A549 (cell line): ENCODE results near the gene HES3. TPM values are rescaled to one million over a fixed set of nuclear protein-coding genes. Genes with fewer than 3 reads are reported as not detected.

Experiments used
- ATAC-seq, 2 experiments: fragments of 200-7000 bp in 1 of 2; fragments of >200 bp in 1 of 2; cut with Nextera tagmentation in 1 of 2; cut with Tn5 transposase in 1 of 2; 3 replicates each; pipeline versions ENCODE4 v1.8.0 to v1.9.1; 2018 to 2020; ENCODE audit warnings: mild to moderate bottlenecking in 1 of 2, moderate library complexity in 1 of 2
- CTCF ChIA-PET: fragments of 300-600 bp; sonication (Branson Sonifier 250); formaldehyde crosslinking; extraction: SDS; loops from one replicate; lab custom pipeline; 2021; ENCODE audit warnings: antibody characterized with exemption, inconsistent platforms; lab: Yijun Ruan, JAX
- POLR2A ChIA-PET: fragments of 350-600 bp; formaldehyde crosslinking; extraction: SDS; loops from one replicate; lab custom pipeline; 2021; ENCODE audit warnings: antibody characterized with exemption, inconsistent platforms; lab: Yijun Ruan, JAX
- DNase-seq, 2 experiments: peaks; one replicate each; pipeline versions ENCODE4 v3.0.0 to v3.0.0-alpha.2; 2011 to 2016; ENCODE audit warnings: low read depth in 1 of 2, low spot score in 1 of 2
- FAIRE-seq: peaks from 2 replicates; lab custom pipeline; 2011; peaks lifted over from hg19 to GRCh38; lab: Jason Lieb, UNC
- H3K27ac ChIP-seq, 2 experiments: fragments of >200 bp; sonication (Bioruptor Twin); formaldehyde crosslinking; 3 replicates each; pipeline ENCODE4 v1.5.1; 2016 to 2017
- H3K4me1 ChIP-seq: fragments of >200 bp; sonication (Bioruptor Twin); formaldehyde crosslinking; 3 replicates; pipeline ENCODE4 v1.6.1; 2016
- H3K4me2 ChIP-seq: fragments of >200 bp; sonication (Bioruptor Twin); formaldehyde crosslinking; 3 replicates; pipeline ENCODE4 v1.6.1; 2016
- H3K4me3 ChIP-seq: fragments of >200 bp; sonication (Bioruptor Twin); formaldehyde crosslinking; 3 replicates; pipeline ENCODE4 v1.5.1; 2016
- H3K9me3 ChIP-seq: fragments of >200 bp; sonication (Bioruptor Twin); formaldehyde crosslinking; 3 replicates; pipeline ENCODE4 v1.6.1; 2016
- BHLHE40 ChIP-seq: IDR thresholded peaks from 2 replicates; pipeline ENCODE4 v1.6.1; 2012; ENCODE audit warnings: low read depth, low read length, inconsistent platforms
- EHF ChIP-seq: fragments of 250-450 bp; sonication (Bioruptor Pico); IDR thresholded peaks from 2 replicates; pipeline ENCODE4 v1.5.0; 2020; ENCODE audit warnings: mild to moderate bottlenecking
- EHMT2 ChIP-seq: fragments of 200-600 bp; sonication (generic); IDR thresholded peaks from 2 replicates; pipeline ENCODE4 v1.6.1; 2016; ENCODE audit warnings: antibody characterized with exemption, low read depth, mild to moderate bottlenecking, moderate library complexity
- EP300 ChIP-seq, 2 experiments: fragments of >200 bp; sonication (Bioruptor Twin); formaldehyde crosslinking; IDR thresholded peaks; 2 replicates in 1 of 2; 3 replicates in 1 of 2; pipeline ENCODE4 v1.6.1; 2016 to 2017
- ESRRA ChIP-seq: fragments of 150-350 bp; IDR thresholded peaks from 2 replicates; pipeline ENCODE4 v1.6.1; 2014; ENCODE audit warnings: mild to moderate bottlenecking, low read length, borderline replicate concordance
- FOSL2 ChIP-seq, 2 experiments: fragments of 450-650 bp in 1 of 2; fragments of >200 bp in 1 of 2; sonication (Bioruptor Twin) in 1 of 2; formaldehyde crosslinking; IDR thresholded peaks; 2 replicates each; pipeline versions ENCODE4 v1.5.0 to v1.6.1; 2016 to 2020; ENCODE audit warnings: mild to moderate bottlenecking in 1 of 2, moderate library complexity in 1 of 2
- HEYL ChIP-seq: fragments of 250-450 bp; sonication (Bioruptor Pico); IDR thresholded peaks from 2 replicates; pipeline ENCODE4 v1.8.0; 2021; ENCODE audit warnings: mild to moderate bottlenecking, moderate library complexity
- HOXA7 ChIP-seq: fragments of 250-450 bp; sonication (Bioruptor Pico); IDR thresholded peaks from 2 replicates; pipeline ENCODE4 v1.5.0; 2020; ENCODE audit warnings: mild to moderate bottlenecking, moderate library complexity
- HOXB5 ChIP-seq: fragments of 250-450 bp; sonication (Bioruptor Pico); IDR thresholded peaks from 2 replicates; pipeline ENCODE4 v1.5.0; 2020; ENCODE audit warnings: mild to moderate bottlenecking, moderate library complexity
- JUNB ChIP-seq: fragments of >200 bp; sonication (Bioruptor Twin); formaldehyde crosslinking; IDR thresholded peaks from 2 replicates; pipeline ENCODE4 v1.6.1; 2016
- KDM1A ChIP-seq: fragments of 200-600 bp; sonication (generic); IDR thresholded peaks from 2 replicates; pipeline ENCODE4 v1.6.1; 2016; ENCODE audit warnings: low read depth, mild to moderate bottlenecking
- KDM5A ChIP-seq: fragments of 200-600 bp; sonication (generic); IDR thresholded peaks from 2 replicates; pipeline ENCODE4 v1.6.1; 2016; ENCODE audit warnings: antibody characterized with exemption, mild to moderate bottlenecking
- MAFK ChIP-seq: fragments of 450-650 bp; IDR thresholded peaks from 2 replicates; pipeline ENCODE4 v1.6.1; 2014; ENCODE audit not compliant: partially characterized antibody
- MYC ChIP-seq: IDR thresholded peaks from 2 replicates; pipeline ENCODE4 v1.6.1; 2012; ENCODE audit warnings: mild to moderate bottlenecking, inconsistent platforms, low read length, improper control_type of control experiment, borderline replicate concordance
- NFE2L2 ChIP-seq: fragments of 150-350 bp; conservative IDR thresholded peaks from 2 replicates; pipeline ENCODE4 v1.6.1; 2014; ENCODE audit warnings: low read length
- NR3C1 ChIP-seq: fragments of >200 bp; sonication (Bioruptor Twin); formaldehyde crosslinking; IDR thresholded peaks from 3 replicates; pipeline ENCODE4 v1.6.1; 2017
- POLR2A ChIP-seq: IDR thresholded peaks from 2 replicates; pipeline ENCODE4 v1.6.1; 2012; ENCODE audit warnings: mild to moderate bottlenecking, low read length
- RAD21 ChIP-seq, 2 experiments: fragments of >200 bp in 1 of 2; sonication (Bioruptor Twin) in 1 of 2; formaldehyde crosslinking in 1 of 2; IDR thresholded peaks in 1 of 2; conservative IDR thresholded peaks in 1 of 2; 2 replicates in 1 of 2; 3 replicates in 1 of 2; pipeline ENCODE4 v1.6.1; 2012 to 2018; ENCODE audit warnings: inconsistent platforms in 1 of 2
- RARB ChIP-seq: fragments of 250-450 bp; sonication (Bioruptor Pico); IDR thresholded peaks from 2 replicates; pipeline ENCODE4 v1.8.0; 2021; ENCODE audit warnings: mild to moderate bottlenecking, moderate library complexity
- RCOR1 ChIP-seq: fragments of 150-350 bp; IDR thresholded peaks from 2 replicates; pipeline ENCODE4 v1.6.1; 2014; ENCODE audit warnings: antibody characterized with exemption, low read length, low read depth
- RFX5 ChIP-seq: fragments of 450-650 bp; IDR thresholded peaks from 2 replicates; pipeline ENCODE4 v1.7.1; 2014; ENCODE audit warnings: antibody characterized with exemption, mild to moderate bottlenecking, moderate library complexity
- SMC3 ChIP-seq: fragments of >200 bp; sonication (Bioruptor Twin); formaldehyde crosslinking; IDR thresholded peaks from 3 replicates; pipeline ENCODE4 v1.6.1; 2018; ENCODE audit warnings: inconsistent platforms
- SREBF2 ChIP-seq: fragments of 450-650 bp; IDR thresholded peaks from 2 replicates; pipeline ENCODE4 v1.6.1; 2014; ENCODE audit warnings: mild to moderate bottlenecking, moderate library complexity
- ZC3H11A ChIP-seq: fragments of 450-650 bp; IDR thresholded peaks from 2 replicates; pipeline ENCODE4 v1.6.1; 2014; ENCODE audit warnings: antibody characterized with exemption, mild to moderate bottlenecking
- ZNF302 ChIP-seq: fragments of 250-450 bp; sonication (Bioruptor Pico); IDR thresholded peaks from 2 replicates; pipeline ENCODE4 v1.9.0; 2021; ENCODE audit warnings: inconsistent platforms, mild to moderate bottlenecking, moderate library complexity
- ZSCAN20 ChIP-seq: fragments of 250-450 bp; sonication (Bioruptor Pico); IDR thresholded peaks from 2 replicates; pipeline ENCODE4 v1.8.0; 2022; ENCODE audit warnings: mild to moderate bottlenecking, moderate library complexity
- WGBS: methylation state at CpG from one replicate; pipeline ENCODE4 v1.1.6; 2017; ENCODE audit errors: missing lambda C conversion rate; 5-methylcytosine and 5-hydroxymethylcytosine counted together
- polyA plus RNA-seq, 4 experiments: library from polyadenylated mRNA; depleted of rRNA in 3 of 4; stranded (reverse); fragments of >200 nt; fragmentation: RNase III in 1 of 4; extraction: RNeasy Plus Mini Kit Qiagen cat#74134 plus additional on column Dnase treatment in 1 of 4; gene quantifications; 2 replicates in 3 of 4; 3 replicates in 1 of 4; pipeline ENCODE4 v1.2.3, GENCODE V29; 2011 to 2017
- TF ChIP-seq, protein P1 (sequence below): fragments of >200 bp; sonication (Bioruptor Twin); formaldehyde crosslinking; IDR thresholded peaks from 2 replicates; pipeline ENCODE4 v1.6.1; 2016
- TF ChIP-seq, protein P2 (sequence below): fragments of 250-450 bp; sonication (Bioruptor Pico); IDR thresholded peaks from 2 replicates; pipeline ENCODE4 v1.5.0; 2021; ENCODE audit warnings: mild to moderate bottlenecking, moderate library complexity, borderline replicate concordance
- TF ChIP-seq, protein P3 (sequence below): IDR thresholded peaks from 2 replicates; pipeline ENCODE4 v1.6.1; 2012; ENCODE audit warnings: low read depth, borderline replicate concordance
- TF ChIP-seq, protein P4 (sequence below): fragments of 450-650 bp; IDR thresholded peaks from 2 replicates; pipeline ENCODE4 v1.6.1; 2014; ENCODE audit warnings: antibody characterized with exemption
- TF ChIP-seq, protein P5 (sequence below): fragments of 150-350 bp; IDR thresholded peaks from 2 replicates; pipeline ENCODE4 v1.6.1; 2014; ENCODE audit warnings: low read depth, mild to moderate bottlenecking, low read length
- TF ChIP-seq, protein P6 (sequence below): IDR thresholded peaks from 2 replicates; pipeline ENCODE4 v1.6.1; 2012
- TF ChIP-seq, protein P7 (sequence below): fragments of >200 bp; sonication (Bioruptor Twin); formaldehyde crosslinking; IDR thresholded peaks from 3 replicates; pipeline ENCODE4 v1.5.1; 2016
- TF ChIP-seq, protein P8 (sequence below): IDR thresholded peaks from 2 replicates; pipeline ENCODE4 v1.6.1; 2012

HES3 gene
- polyA plus RNA-seq, 2 of the 4 experiments (the other 2 are of a cell fraction) = not detected

DNA sequence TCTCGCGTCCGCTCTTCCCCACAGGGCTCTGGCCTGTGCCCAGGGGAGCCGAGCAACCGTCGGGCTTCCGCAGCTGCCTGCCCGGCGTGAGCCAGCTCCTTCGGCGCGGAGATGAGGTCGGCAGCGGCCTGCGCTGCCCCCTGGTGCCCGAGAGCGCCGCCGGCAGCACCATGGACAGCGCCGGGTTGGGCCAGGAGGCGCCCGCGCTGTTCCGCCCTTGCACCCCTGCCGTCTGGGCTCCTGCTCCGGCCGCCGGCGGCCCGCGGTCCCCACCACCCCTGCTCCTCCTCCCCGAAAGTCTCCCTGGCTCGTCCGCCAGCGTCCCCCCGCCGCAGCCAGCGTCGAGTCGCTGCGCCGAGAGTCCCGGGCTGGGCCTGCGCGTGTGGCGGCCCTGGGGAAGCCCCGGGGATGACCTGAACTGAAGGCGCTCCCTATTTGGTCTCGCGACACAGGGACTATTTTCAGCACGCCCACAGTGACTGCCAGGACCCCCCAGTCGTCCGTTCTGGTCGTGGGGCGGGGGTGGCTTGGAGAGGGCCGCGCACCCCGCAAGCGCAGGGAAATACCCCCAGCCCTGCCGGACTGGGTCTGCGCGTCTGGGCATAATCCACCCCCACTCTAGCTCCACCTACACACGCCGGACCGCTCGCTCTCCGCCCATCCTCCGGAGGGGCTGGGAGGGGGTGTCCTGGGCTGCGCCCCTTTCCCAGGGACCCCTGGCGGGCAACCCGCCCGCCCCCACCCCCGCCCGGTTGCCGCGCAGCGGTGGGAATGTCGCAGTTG is 1.3 kb downstream of the HES3 start:
- DNase-seq = peak; percentile 68 to 78
- H3K9me3 ChIP-seq = no peaks in the 10 kb centered on the region
- ATAC-seq = peak; percentile 67 to 79
- WGBS = 17% methylated on average over 1 of the region's 79 CpGs
- FAIRE-seq = no peak
- peak overlapping the region; percentile 90 for H3K4me2 ChIP-seq
- H3K4me3 ChIP-seq = peak overlapping the region; percentile 40
- no peak overlapping the region for H3K27ac ChIP-seq
- H3K4me1 ChIP-seq = peaks cover 6% of the 10 kb centered on the region; the same call in 2 of the 3 replicates
- CTCF ChIA-PET = interaction anchor here (0.6 to 9.9 kb wide), 43 partner anchors 8 to 250 kb away, joined by 3 to 250 read pairs (median 5); partner anchors contain the start of genes ACOT7, GPR153, ICMT and RNF207
- POLR2A ChIA-PET = interaction anchor here (0.9 to 1.4 kb wide), 2 partner anchors 41 to 149 kb away, joined by 3 to 4 read pairs; partner anchors contain the start of gene ACOT7
- TF ChIP-seq SMC3 (peak; percentile 52), HOXA7 (CRISPR knock-in tag) (no peak), ESRRA (no peak), RFX5 (no peak), SREBF2 (no peak), RARB (CRISPR knock-in tag) (no peak), ZSCAN20 (CRISPR knock-in tag) (no peak), MAFK (no peak), JUNB (no peak), NFE2L2 (no peak), HOXB5 (CRISPR knock-in tag) (peak; percentile 84; the same call in 1 of the 2 replicates), ZNF302 (CRISPR knock-in tag) (no peak), EP300 (IDR thresholded peaks at IDR 0.05) (no peak), BHLHE40 (no peak), ZC3H11A (no peak), MYC (no peak), FOSL2 (IDR thresholded peaks at IDR 0.05) (no peak), FOSL2 (CRISPR knock-in tag; IDR thresholded peaks at IDR 0.05) (no peak), EHMT2 (peak; percentile 64), KDM1A (no peak), POLR2A (no peak), RAD21 (conservative IDR thresholded peaks at IDR 0.05 in 1 of 2, IDR thresholded peaks at IDR 0.05 in 1 of 2) (peak; percentile 24 to 53), EHF (CRISPR knock-in tag) (no peak), HEYL (no peak), NR3C1 (no peak), KDM5A (no peak), RCOR1 (no peak)
- TF ChIP-seq, protein P1, sequence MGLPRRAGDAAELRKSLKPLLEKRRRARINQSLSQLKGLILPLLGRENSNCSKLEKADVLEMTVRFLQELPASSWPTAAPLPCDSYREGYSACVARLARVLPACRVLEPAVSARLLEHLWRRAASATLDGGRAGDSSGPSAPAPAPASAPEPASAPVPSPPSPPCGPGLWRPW = no peak
- TF ChIP-seq, protein P2, sequence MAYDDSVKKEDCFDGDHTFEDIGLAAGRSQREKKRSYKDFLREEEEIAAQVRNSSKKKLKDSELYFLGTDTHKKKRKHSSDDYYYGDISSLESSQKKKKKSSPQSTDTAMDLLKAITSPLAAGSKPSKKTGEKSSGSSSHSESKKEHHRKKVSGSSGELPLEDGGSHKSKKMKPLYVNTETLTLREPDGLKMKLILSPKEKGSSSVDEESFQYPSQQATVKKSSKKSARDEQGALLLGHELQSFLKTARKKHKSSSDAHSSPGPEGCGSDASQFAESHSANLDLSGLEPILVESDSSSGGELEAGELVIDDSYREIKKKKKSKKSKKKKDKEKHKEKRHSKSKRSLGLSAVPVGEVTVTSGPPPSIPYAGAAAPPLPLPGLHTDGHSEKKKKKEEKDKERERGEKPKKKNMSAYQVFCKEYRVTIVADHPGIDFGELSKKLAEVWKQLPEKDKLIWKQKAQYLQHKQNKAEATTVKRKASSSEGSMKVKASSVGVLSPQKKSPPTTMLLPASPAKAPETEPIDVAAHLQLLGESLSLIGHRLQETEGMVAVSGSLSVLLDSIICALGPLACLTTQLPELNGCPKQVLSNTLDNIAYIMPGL = no peak
- TF ChIP-seq, protein P3, sequence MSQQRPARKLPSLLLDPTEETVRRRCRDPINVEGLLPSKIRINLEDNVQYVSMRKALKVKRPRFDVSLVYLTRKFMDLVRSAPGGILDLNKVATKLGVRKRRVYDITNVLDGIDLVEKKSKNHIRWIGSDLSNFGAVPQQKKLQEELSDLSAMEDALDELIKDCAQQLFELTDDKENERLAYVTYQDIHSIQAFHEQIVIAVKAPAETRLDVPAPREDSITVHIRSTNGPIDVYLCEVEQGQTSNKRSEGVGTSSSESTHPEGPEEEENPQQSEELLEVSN = no peak
- TF ChIP-seq, protein P4, sequence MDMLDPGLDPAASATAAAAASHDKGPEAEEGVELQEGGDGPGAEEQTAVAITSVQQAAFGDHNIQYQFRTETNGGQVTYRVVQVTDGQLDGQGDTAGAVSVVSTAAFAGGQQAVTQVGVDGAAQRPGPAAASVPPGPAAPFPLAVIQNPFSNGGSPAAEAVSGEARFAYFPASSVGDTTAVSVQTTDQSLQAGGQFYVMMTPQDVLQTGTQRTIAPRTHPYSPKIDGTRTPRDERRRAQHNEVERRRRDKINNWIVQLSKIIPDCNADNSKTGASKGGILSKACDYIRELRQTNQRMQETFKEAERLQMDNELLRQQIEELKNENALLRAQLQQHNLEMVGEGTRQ = no peak
- TF ChIP-seq, protein P5, sequence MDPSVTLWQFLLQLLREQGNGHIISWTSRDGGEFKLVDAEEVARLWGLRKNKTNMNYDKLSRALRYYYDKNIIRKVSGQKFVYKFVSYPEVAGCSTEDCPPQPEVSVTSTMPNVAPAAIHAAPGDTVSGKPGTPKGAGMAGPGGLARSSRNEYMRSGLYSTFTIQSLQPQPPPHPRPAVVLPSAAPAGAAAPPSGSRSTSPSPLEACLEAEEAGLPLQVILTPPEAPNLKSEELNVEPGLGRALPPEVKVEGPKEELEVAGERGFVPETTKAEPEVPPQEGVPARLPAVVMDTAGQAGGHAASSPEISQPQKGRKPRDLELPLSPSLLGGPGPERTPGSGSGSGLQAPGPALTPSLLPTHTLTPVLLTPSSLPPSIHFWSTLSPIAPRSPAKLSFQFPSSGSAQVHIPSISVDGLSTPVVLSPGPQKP = no peak
- TF ChIP-seq, protein P6, sequence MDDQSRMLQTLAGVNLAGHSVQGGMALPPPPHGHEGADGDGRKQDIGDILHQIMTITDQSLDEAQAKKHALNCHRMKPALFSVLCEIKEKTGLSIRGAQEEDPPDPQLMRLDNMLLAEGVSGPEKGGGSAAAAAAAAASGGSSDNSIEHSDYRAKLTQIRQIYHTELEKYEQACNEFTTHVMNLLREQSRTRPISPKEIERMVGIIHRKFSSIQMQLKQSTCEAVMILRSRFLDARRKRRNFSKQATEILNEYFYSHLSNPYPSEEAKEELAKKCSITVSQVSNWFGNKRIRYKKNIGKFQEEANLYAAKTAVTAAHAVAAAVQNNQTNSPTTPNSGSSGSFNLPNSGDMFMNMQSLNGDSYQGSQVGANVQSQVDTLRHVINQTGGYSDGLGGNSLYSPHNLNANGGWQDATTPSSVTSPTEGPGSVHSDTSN = no peak
- TF ChIP-seq, protein P7, sequence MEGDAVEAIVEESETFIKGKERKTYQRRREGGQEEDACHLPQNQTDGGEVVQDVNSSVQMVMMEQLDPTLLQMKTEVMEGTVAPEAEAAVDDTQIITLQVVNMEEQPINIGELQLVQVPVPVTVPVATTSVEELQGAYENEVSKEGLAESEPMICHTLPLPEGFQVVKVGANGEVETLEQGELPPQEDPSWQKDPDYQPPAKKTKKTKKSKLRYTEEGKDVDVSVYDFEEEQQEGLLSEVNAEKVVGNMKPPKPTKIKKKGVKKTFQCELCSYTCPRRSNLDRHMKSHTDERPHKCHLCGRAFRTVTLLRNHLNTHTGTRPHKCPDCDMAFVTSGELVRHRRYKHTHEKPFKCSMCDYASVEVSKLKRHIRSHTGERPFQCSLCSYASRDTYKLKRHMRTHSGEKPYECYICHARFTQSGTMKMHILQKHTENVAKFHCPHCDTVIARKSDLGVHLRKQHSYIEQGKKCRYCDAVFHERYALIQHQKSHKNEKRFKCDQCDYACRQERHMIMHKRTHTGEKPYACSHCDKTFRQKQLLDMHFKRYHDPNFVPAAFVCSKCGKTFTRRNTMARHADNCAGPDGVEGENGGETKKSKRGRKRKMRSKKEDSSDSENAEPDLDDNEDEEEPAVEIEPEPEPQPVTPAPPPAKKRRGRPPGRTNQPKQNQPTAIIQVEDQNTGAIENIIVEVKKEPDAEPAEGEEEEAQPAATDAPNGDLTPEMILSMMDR = peak; percentile 55
- TF ChIP-seq, protein P8, sequence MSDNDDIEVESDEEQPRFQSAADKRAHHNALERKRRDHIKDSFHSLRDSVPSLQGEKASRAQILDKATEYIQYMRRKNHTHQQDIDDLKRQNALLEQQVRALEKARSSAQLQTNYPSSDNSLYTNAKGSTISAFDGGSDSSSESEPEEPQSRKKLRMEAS = peak; percentile 66
